HEK293T (cell line): ENCODE data around the gene UNC5B.

Experiments used
- CTCF ChIA-PET: fragments of 350-600 bp; formaldehyde crosslinking; extraction: SDS; loops from one replicate; lab custom pipeline; 2021; ENCODE audit warnings: antibody characterized with exemption, inconsistent platforms; lab: Yijun Ruan, JAX
- POLR2A ChIA-PET: fragments of 350-600 bp; formaldehyde crosslinking; extraction: SDS; loops from one replicate; lab custom pipeline; 2020; ENCODE audit warnings: antibody characterized with exemption, inconsistent platforms; lab: Yijun Ruan, JAX
- DNase-seq: peaks from one replicate; pipeline ENCODE4 v3.0.0; 2012; ENCODE audit warnings: mixed read lengths; ENCODE audit errors: extremely low spot score
- ARNT ChIP-seq: fragments of 450-650 bp; IDR thresholded peaks from 2 replicates; pipeline ENCODE4 v1.6.1; 2017; ENCODE audit warnings: mild to moderate bottlenecking
- BHLHE40 ChIP-seq: fragments of 450-650 bp; IDR thresholded peaks from 2 replicates; pipeline ENCODE4 v1.6.1; 2016; ENCODE audit warnings: mild to moderate bottlenecking, moderate library complexity, borderline replicate concordance
- CTBP1 ChIP-seq: fragments of 450-650 bp; IDR thresholded peaks from 2 replicates; pipeline ENCODE4 v1.6.1; 2016; ENCODE audit warnings: borderline replicate concordance
- ELF4 ChIP-seq: fragments of 450-650 bp; IDR thresholded peaks from 2 replicates; pipeline ENCODE4 v1.6.1; 2017; ENCODE audit warnings: antibody characterized with exemption
- FOXA1 ChIP-seq: fragments of 450-650 bp; IDR thresholded peaks from 2 replicates; pipeline ENCODE4 v1.6.1; 2016; ENCODE audit warnings: mild to moderate bottlenecking
- FOXK2 ChIP-seq: fragments of 450-650 bp; IDR thresholded peaks from 2 replicates; pipeline ENCODE4 v1.6.1; 2016; ENCODE audit warnings: mild to moderate bottlenecking
- FOXM1 ChIP-seq: fragments of 450-650 bp; IDR thresholded peaks from 2 replicates; pipeline ENCODE4 v1.6.1; 2017; ENCODE audit warnings: mild to moderate bottlenecking, borderline replicate concordance
- HDGF ChIP-seq: fragments of 450-650 bp; IDR thresholded peaks from 2 replicates; pipeline ENCODE4 v1.6.1; 2017; ENCODE audit warnings: antibody characterized with exemption, borderline replicate concordance
- L3MBTL2 ChIP-seq: fragments of 450-650 bp; conservative IDR thresholded peaks from 2 replicates; pipeline ENCODE4 v1.6.1; 2016; ENCODE audit warnings: mild to moderate bottlenecking
- LEF1 ChIP-seq: fragments of 450-650 bp; IDR thresholded peaks from 2 replicates; pipeline ENCODE4 v1.6.1; 2017; ENCODE audit warnings: mild to moderate bottlenecking, borderline replicate concordance
- NFRKB ChIP-seq: fragments of 450-650 bp; IDR thresholded peaks from 2 replicates; pipeline ENCODE4 v1.6.1; 2016; ENCODE audit warnings: mild to moderate bottlenecking, moderate library complexity
- SP1 ChIP-seq: fragments of 450-650 bp; IDR thresholded peaks from 2 replicates; pipeline ENCODE4 v1.6.1; 2017
- SUZ12 ChIP-seq: fragments of 450-650 bp; IDR thresholded peaks from 2 replicates; pipeline ENCODE4 v1.6.1; 2016; ENCODE audit warnings: mild to moderate bottlenecking
- TARDBP ChIP-seq: fragments of 450-650 bp; IDR thresholded peaks from 2 replicates; pipeline ENCODE4 v1.6.1; 2016
- ZNF384 ChIP-seq: fragments of 450-650 bp; IDR thresholded peaks from 2 replicates; pipeline ENCODE4 v1.6.1; 2016
- TF ChIP-seq, protein P1 (sequence below): fragments of 450-650 bp; IDR thresholded peaks from 2 replicates; pipeline ENCODE4 v1.6.1; 2016

Gene UNC5B

GRCh38 chr10:71265618-71266146 lies 53.3 kb downstream of the UNC5B start:
- DNase-seq, result no peak
- POLR2A ChIA-PET, result interaction anchor here (0.7 to 2.3 kb wide), 6 partner anchors 11 to 53 kb away, joined by 3 to 8 read pairs (median 4); partner anchors contain the start of gene UNC5B
- CTCF ChIA-PET, result no interaction called here
- TF ChIP-seq LEF1 (no peak), HDGF (no peak), SUZ12 (no peak), FOXM1 (no peak), NFRKB (no peak), FOXA1 (no peak)

DNA sequence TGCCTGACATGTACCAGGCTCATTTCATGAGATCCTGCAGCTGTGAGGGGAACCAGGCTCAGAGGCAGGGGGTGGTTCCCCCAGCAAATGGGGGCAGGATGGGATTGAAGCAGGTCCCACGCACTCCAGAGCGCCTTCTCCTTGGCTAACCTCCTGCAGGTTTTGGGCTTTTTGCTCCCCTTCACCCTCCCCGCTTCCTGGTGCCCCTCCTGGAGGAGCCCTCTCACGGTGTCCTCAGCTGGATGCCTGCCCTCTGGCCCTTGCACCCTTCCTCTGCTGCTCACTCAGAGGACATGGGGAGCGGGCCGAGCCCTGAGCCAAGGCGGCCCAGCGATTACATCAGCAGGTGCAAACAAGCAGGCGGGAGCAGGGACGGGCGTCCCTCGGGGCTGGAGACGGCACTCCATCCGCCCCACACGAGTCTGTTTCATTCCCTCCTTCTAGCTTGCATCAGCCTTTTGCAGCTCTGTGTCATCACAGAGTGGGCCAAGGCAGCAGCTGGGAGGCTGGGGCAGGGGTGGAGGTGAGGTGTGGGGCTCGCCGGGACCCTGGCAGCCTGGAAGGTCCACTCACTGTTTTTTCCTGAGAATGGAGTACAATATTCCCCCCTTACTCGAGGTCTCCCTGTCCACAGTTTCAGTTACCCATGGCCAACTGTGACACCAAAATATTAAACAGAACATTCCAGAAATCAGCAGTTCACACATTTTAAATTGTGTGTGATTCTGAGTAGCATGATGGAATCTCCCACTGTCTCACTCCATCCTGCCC lies 54.0 kb downstream of the UNC5B start:
- POLR2A ChIA-PET, result interaction anchor here (0.7 to 2.3 kb wide), 5 partner anchors 10 to 54 kb away, joined by 3 to 8 read pairs (median 4); partner anchors contain the start of gene UNC5B
- DNase-seq, result peak; percentile 23
- CTCF ChIA-PET, result no interaction called here
- TF ChIP-seq SUZ12 (no peak), SP1 (no peak)

DNA sequence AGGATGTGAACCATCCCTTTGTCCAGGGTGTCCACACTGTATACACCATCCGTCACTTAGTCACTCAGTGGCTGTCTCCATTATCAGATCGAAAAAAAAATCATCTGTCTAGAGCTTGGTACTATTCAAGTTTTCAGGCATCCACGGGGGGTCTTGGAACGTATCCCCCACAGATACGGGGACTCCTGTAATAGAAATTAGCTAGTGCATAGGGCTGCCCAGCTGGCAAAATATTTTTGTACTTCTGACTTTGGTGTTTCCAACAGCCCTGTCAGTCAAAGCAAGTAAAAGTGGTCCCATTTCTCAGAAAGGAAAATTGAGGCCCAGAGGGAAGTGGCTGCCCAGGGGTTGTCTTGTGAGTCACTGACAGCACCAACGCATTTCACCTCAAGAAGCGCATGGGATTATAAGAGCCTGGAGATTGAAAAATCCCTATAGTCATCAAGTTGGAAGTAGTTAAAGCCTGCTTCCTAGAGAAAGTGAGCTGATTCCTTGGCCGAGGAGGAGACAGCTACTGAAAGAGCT lies 54.6 kb downstream of the UNC5B start:
- DNase-seq, result no peak
- ChIA-PET POLR2A (interaction anchor here (0.8 to 1.7 kb wide), 3 partner anchors 10 to 34 kb away, joined by 3 to 5 read pairs (median 4); no protein-coding TSS in a partner anchor), CTCF (interaction anchor here (0.7 kb wide), 1 partner anchor 45 kb away, joined by 3 read pairs; no protein-coding TSS in a partner anchor)
- TF ChIP-seq NFRKB (no peak), ELF4 (no peak), SUZ12 (no peak)
- TF ChIP-seq, protein P1, sequence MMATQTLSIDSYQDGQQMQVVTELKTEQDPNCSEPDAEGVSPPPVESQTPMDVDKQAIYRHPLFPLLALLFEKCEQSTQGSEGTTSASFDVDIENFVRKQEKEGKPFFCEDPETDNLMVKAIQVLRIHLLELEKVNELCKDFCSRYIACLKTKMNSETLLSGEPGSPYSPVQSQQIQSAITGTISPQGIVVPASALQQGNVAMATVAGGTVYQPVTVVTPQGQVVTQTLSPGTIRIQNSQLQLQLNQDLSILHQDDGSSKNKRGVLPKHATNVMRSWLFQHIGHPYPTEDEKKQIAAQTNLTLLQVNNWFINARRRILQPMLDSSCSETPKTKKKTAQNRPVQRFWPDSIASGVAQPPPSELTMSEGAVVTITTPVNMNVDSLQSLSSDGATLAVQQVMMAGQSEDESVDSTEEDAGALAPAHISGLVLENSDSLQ, result peak; percentile 77; the same call in 1 of the 2 replicates

- TF ChIP-seq NFRKB (no peak), CTBP1 (no peak), FOXA1 (no peak), TARDBP (no peak), FOXK2 (no peak), ARNT (no peak), ELF4 (no peak), HDGF (no peak), SP1 (no peak), BHLHE40 (no peak), LEF1 (no peak), ZNF384 (no peak), SUZ12 (no peak)
- TF ChIP-seq, protein P1, result no peak
- DNase-seq, result no peak
- CTCF ChIA-PET, result interaction anchor here (0.7 kb wide), 1 partner anchor 46 kb away, joined by 3 read pairs; no protein-coding TSS in a partner anchor
- POLR2A ChIA-PET, result interaction anchor here (0.8 to 1.5 kb wide), 2 partner anchors 32 kb away, joined by 4 to 5 read pairs; no protein-coding TSS in a partner anchor
Observed at GRCh38 chr10:71267508-71268240, 55.3 kb downstream of the UNC5B start.

GRCh38 chr10:71268247-71268691 lies 55.9 kb downstream of the UNC5B start:
- DNase-seq, result peak; percentile 37
- CTCF ChIA-PET, result no interaction called here
- POLR2A ChIA-PET, result interaction anchor here (1.5 kb wide), 1 partner anchor 33 kb away, joined by 5 read pairs; no protein-coding TSS in a partner anchor
- TF ChIP-seq FOXK2 (no peak), L3MBTL2 (no peak), SP1 (no peak), LEF1 (no peak), FOXA1 (no peak), HDGF (no peak), ELF4 (no peak)

GRCh38 chr10:71268758-71269157 lies 56.4 kb downstream of the UNC5B start:
- TF ChIP-seq CTBP1, result no peak
- TF ChIP-seq HDGF, result no peak
- no peak for TF ChIP-seq SUZ12
- no peak for TF ChIP-seq SP1
- no peak for TF ChIP-seq FOXK2
- ChIA-PET CTCF (no interaction called here), POLR2A (interaction anchor here (1.5 kb wide), 1 partner anchor 33 kb away, joined by 5 read pairs; no protein-coding TSS in a partner anchor)
- no peak for DNase-seq
